ENCODE measurements around the gene NPM3. TPM values are rescaled to one million over a fixed set of nuclear protein-coding genes. Genes with fewer than 3 reads are reported as not detected.

The NPM3 gene
- total and polyA plus RNA-seq, 5 donors, result 5.0 to 10.7 (median 5.8) TPM

- ATAC-seq, result no peak
- DNase-seq, result no peak
- Histone ChIP-seq H3K4me3 (ENCODE audit: low read length) (no peak overlapping the region), H3K4me1 (ENCODE audit: control insufficient read depth, insufficient read depth, low read length) (no peaks in the 10 kb centered on the region), H3K27ac (ENCODE audit: low read length) (no peak overlapping the region), H3K9me3 (ENCODE audit: control insufficient read depth, low read length) (no peaks in the 10 kb centered on the region), H3K27me3 (ENCODE audit: control insufficient read depth, insufficient read depth) (no peaks in the 10 kb centered on the region)
- intact Hi-C loops (cut with DNase I), result no loop called here
- WGBS, result 90% methylated on average over 2 of the region's 2 CpGs
These were observed 41.5 kb upstream of the NPM3 start for GRCh38 chr10:101824736-101825135.

GRCh38 chr10:101818872-101819633 lies 35.8 kb upstream of the NPM3 start:
- DNase-seq (peak in 1 of 3 donors; percentile 52), ATAC-seq (peak; percentile 4 to 16)
- Histone ChIP-seq H3K4me3 (ENCODE audit: low read length) (peak overlapping the region; percentile 80), H3K27ac (ENCODE audit: low read length) (peak overlapping the region; percentile 94), H3K27me3 (ENCODE audit: control insufficient read depth, insufficient read depth) (no peaks in the 10 kb centered on the region), H3K4me1 (ENCODE audit: control insufficient read depth, insufficient read depth, low read length) (peaks cover 8% of the 10 kb centered on the region), H3K9me3 (ENCODE audit: control insufficient read depth, low read length) (no peaks in the 10 kb centered on the region)
- intact Hi-C loops (cut with DNase I), result no loop called here
- WGBS, result 26% methylated on average over 14 of the region's 14 CpGs

GRCh38 chr10:101818119-101818871 lies 35.0 kb upstream of the NPM3 start, which contains the start of gene OGA:
OGA (minus strand) TSS chr10:101818444; CDS start chr10:101818022, 422 bp downstream.
- no peaks in the 10 kb centered on the region for H3K27me3 ChIP-seq (ENCODE audit: control insufficient read depth, insufficient read depth)
- ATAC-seq, result peak; percentile 96
- intact Hi-C loops (cut with DNase I), result no loop called here
- peak within 1 kb of the TSS; percentile 80 for H3K4me3 ChIP-seq (ENCODE audit: low read length)
- peaks cover 11% of the 10 kb centered on the region for H3K4me1 ChIP-seq (ENCODE audit: control insufficient read depth, insufficient read depth, low read length)
- peak within 1 kb of the TSS; percentile 94 for H3K27ac ChIP-seq (ENCODE audit: low read length)
- H3K9me3 ChIP-seq (ENCODE audit: control insufficient read depth, low read length), result no peaks in the 10 kb centered on the region
- DNase-seq, result peak; percentile 98 to 99 (median 99)
- WGBS, result under 1% methylated on average over 47 of the region's 47 CpGs

- DNase-seq, result peak; percentile 93 to 97 (median 95)
- Histone ChIP-seq H3K27ac (ENCODE audit: low read length) (peak overlapping the region; percentile 94), H3K4me3 (ENCODE audit: low read length) (peak overlapping the region; percentile 80), H3K4me1 (ENCODE audit: control insufficient read depth, insufficient read depth, low read length) (peaks cover 11% of the 10 kb centered on the region), H3K9me3 (ENCODE audit: control insufficient read depth, low read length) (no peaks in the 10 kb centered on the region), H3K27me3 (ENCODE audit: control insufficient read depth, insufficient read depth) (no peaks in the 10 kb centered on the region)
- under 1% methylated on average over 44 of the region's 44 CpGs for WGBS
- intact Hi-C loops (cut with DNase I), result no loop called here
- peak; percentile 70 to 78 for ATAC-seq
These were observed 34.3 kb upstream of the NPM3 start for GRCh38 chr10:101817337-101818118.

GRCh38 chr10:101816913-101817336 lies 33.7 kb upstream of the NPM3 start:
- peaks cover 11% of the 10 kb centered on the region for H3K4me1 ChIP-seq (ENCODE audit: control insufficient read depth, insufficient read depth, low read length)
- H3K27me3 ChIP-seq (ENCODE audit: control insufficient read depth, insufficient read depth), result no peaks in the 10 kb centered on the region
- peak overlapping the region; percentile 80 for H3K4me3 ChIP-seq (ENCODE audit: low read length)
- peak overlapping the region; percentile 94 for H3K27ac ChIP-seq (ENCODE audit: low read length)
- intact Hi-C loops (cut with DNase I), result no loop called here
- DNase-seq, result no peak
- no peaks in the 10 kb centered on the region for H3K9me3 ChIP-seq (ENCODE audit: control insufficient read depth, low read length)
- WGBS, result under 1% methylated on average over 14 of the region's 14 CpGs
- ATAC-seq, result no peak

- Histone ChIP-seq H3K4me1 (ENCODE audit: control insufficient read depth, insufficient read depth, low read length) (peaks cover 11% of the 10 kb centered on the region), H3K27me3 (ENCODE audit: control insufficient read depth, insufficient read depth) (no peaks in the 10 kb centered on the region), H3K9me3 (ENCODE audit: control insufficient read depth, low read length) (no peaks in the 10 kb centered on the region), H3K4me3 (ENCODE audit: low read length) (peak overlapping the region; percentile 80), H3K27ac (ENCODE audit: low read length) (no peak overlapping the region)
- WGBS, result 1% methylated on average over 5 of the region's 5 CpGs
- intact Hi-C loops (cut with DNase I), result no loop called here
- no peak for ATAC-seq
- no peak for DNase-seq
These were observed 33.1 kb upstream of the NPM3 start for GRCh38 chr10:101816376-101816775.

- WGBS, result 50% methylated on average over 8 of the region's 8 CpGs
- DNase-seq (no peak), ATAC-seq (no peak)
- H3K27me3 ChIP-seq (ENCODE audit: control insufficient read depth, insufficient read depth), result no peaks in the 10 kb centered on the region
- H3K4me1 ChIP-seq (ENCODE audit: control insufficient read depth, insufficient read depth, low read length), result peaks cover 12% of the 10 kb centered on the region
- H3K27ac ChIP-seq (ENCODE audit: low read length), result no peak overlapping the region
- H3K4me3 ChIP-seq (ENCODE audit: low read length), result peak overlapping the region; percentile 80
- intact Hi-C loops (cut with DNase I), result no loop called here
- H3K9me3 ChIP-seq (ENCODE audit: control insufficient read depth, low read length), result no peaks in the 10 kb centered on the region
These were observed 31.3 kb upstream of the NPM3 start for GRCh38 chr10:101814466-101815071.

GRCh38 chr10:101812606-101813005 lies 29.4 kb upstream of the NPM3 start:
- Histone ChIP-seq H3K27me3 (ENCODE audit: control insufficient read depth, insufficient read depth) (no peaks in the 10 kb centered on the region), H3K9me3 (ENCODE audit: control insufficient read depth, low read length) (no peaks in the 10 kb centered on the region), H3K27ac (ENCODE audit: low read length) (no peak overlapping the region), H3K4me3 (ENCODE audit: low read length) (no peak overlapping the region), H3K4me1 (ENCODE audit: control insufficient read depth, insufficient read depth, low read length) (peaks cover 8% of the 10 kb centered on the region)
- ATAC-seq (no peak), DNase-seq (no peak)
- 64% methylated on average over 4 of the region's 4 CpGs for WGBS
- intact Hi-C loops (cut with DNase I), result no loop called here

- no peak for ATAC-seq
- intact Hi-C loops (cut with DNase I), result no loop called here
- no peak for DNase-seq
- WGBS, result 76% methylated on average over 1 of the region's 1 CpG
- Histone ChIP-seq H3K4me1 (ENCODE audit: control insufficient read depth, insufficient read depth, low read length) (peaks cover 1% of the 10 kb centered on the region), H3K9me3 (ENCODE audit: control insufficient read depth, low read length) (no peaks in the 10 kb centered on the region), H3K27me3 (ENCODE audit: control insufficient read depth, insufficient read depth) (no peaks in the 10 kb centered on the region), H3K27ac (ENCODE audit: low read length) (no peak overlapping the region), H3K4me3 (ENCODE audit: low read length) (no peak overlapping the region)
These were observed 23.9 kb upstream of the NPM3 start for GRCh38 chr10:101807158-101807557.

- ATAC-seq (no peak), DNase-seq (no peak)
- no peak overlapping the region for H3K4me3 ChIP-seq (ENCODE audit: low read length)
- H3K4me1 ChIP-seq (ENCODE audit: control insufficient read depth, insufficient read depth, low read length), result no peaks in the 10 kb centered on the region
- intact Hi-C loops (cut with DNase I), result no loop called here
- H3K27ac ChIP-seq (ENCODE audit: low read length), result no peak overlapping the region
- 64% methylated on average over 4 of the region's 4 CpGs for WGBS
- no peaks in the 10 kb centered on the region for H3K9me3 ChIP-seq (ENCODE audit: control insufficient read depth, low read length)
- H3K27me3 ChIP-seq (ENCODE audit: control insufficient read depth, insufficient read depth), result no peaks in the 10 kb centered on the region
These were observed 20.3 kb upstream of the NPM3 start for GRCh38 chr10:101803511-101803910.
